NCI-H524 (cell line): ENCODE measurements around the gene ZBTB8A.

Experiments
- DNase-seq, 2 experiments: peaks; one replicate each; lab custom pipeline; 2025; lab: John Stamatoyannopoulos, UW

Gene ZBTB8A

DNA sequence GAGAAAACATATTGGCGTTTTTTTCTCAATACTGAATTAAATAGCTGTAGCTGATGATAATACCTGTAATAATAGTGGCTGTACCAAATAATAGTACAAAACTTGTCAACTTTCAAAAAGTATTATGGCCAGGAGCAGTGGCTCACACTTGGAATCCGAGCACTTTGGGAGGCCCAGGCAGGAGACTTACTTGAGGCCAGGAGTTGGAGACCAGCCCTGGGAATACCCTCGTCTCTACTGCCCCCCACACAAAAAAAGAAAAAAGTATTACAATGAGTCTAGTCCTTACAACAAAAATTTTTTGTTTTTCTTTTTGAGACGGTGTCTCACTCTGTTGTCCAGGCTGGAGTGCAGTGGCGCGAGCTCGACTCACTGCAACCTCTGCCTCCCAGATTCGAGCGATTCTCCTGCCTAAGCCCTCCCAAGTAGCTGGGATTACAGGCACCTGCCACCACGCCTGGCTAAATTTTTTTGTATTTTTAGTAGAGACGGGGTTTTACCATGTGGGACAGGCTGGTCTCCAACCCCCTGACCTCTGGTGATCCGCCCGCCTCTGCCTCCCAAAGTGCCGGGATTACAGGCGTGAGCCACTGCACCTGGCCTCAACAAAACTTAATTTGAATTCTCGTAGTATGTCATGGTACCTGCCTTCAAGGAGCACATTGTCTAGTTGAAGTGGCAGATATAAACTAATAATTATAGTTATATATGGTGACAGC is 113.2 kb downstream of the ZBTB8A start:
- DNase-seq = no peak
